Mesendoderm (in vitro differentiated cells): Measurements from ENCODE around the gene PTPN21.

Experiments used
- DNase-seq: peaks from one replicate; pipeline ENCODE4 v3.0.0; 2013
- H2AK5ac ChIP-seq: 2 replicates; pipeline ENCODE4 v1.6.1; 2013; ENCODE audit warnings: low read length, inconsistent platforms
- H2BK120ac ChIP-seq: 2 replicates; pipeline ENCODE4 v1.6.1; 2013; ENCODE audit warnings: low read depth, mild to moderate bottlenecking, low read length, moderate library complexity, mixed read lengths
- H2BK15ac ChIP-seq: replicated peaks from 2 replicates; pipeline ENCODE4 v1.6.1; 2013; ENCODE audit warnings: low read depth, mild to moderate bottlenecking, moderate library complexity
- H2BK5ac ChIP-seq: 2 replicates; pipeline ENCODE4 v1.6.1; 2013; ENCODE audit warnings: low read length, inconsistent platforms
- H3K18ac ChIP-seq: 2 replicates; pipeline ENCODE4 v1.6.1; 2013; ENCODE audit warnings: mild to moderate bottlenecking, low read length, mixed read lengths
- H3K23ac ChIP-seq: one replicate; pipeline ENCODE4 v1.6.1; 2013; ENCODE audit warnings: low read length
- H3K27ac ChIP-seq: 2 replicates; pipeline ENCODE4 v1.5.1; 2013; ENCODE audit warnings: low read depth, mild to moderate bottlenecking, inconsistent platforms, low read length, moderate library complexity
- H3K27me3 ChIP-seq: 2 replicates; pipeline ENCODE4 v1.6.1; 2013; ENCODE audit warnings: low read length, control low read depth, mild to moderate bottlenecking, inconsistent platforms; ENCODE audit not compliant: insufficient read depth, poor library complexity
- H3K36me3 ChIP-seq: 2 replicates; pipeline ENCODE4 v1.6.1; 2013; ENCODE audit warnings: low read length, inconsistent platforms; ENCODE audit not compliant: control insufficient read depth, insufficient read depth
- H3K4ac ChIP-seq: one replicate; pipeline ENCODE4 v1.6.1; 2013; ENCODE audit warnings: low read depth, mild to moderate bottlenecking, low read length, moderate library complexity
- H3K4me1 ChIP-seq: 2 replicates; pipeline ENCODE4 v1.6.1; 2013; ENCODE audit warnings: low read depth, low read length, inconsistent platforms; ENCODE audit not compliant: control insufficient read depth
- H3K4me2 ChIP-seq: 2 replicates; pipeline ENCODE4 v1.6.1; 2013; ENCODE audit warnings: low read length
- H3K4me3 ChIP-seq: 2 replicates; pipeline ENCODE4 v1.5.1; 2013; ENCODE audit warnings: mild to moderate bottlenecking, low read length
- H3K56ac ChIP-seq: one replicate; pipeline ENCODE4 v1.6.1; 2013; ENCODE audit warnings: low read length
- H3K79me1 ChIP-seq: 2 replicates; pipeline ENCODE4 v1.6.1; 2013; ENCODE audit warnings: low read length, inconsistent platforms
- H3K79me2 ChIP-seq: 2 replicates; pipeline ENCODE4 v1.6.1; 2013; ENCODE audit warnings: mild to moderate bottlenecking, low read length; ENCODE audit not compliant: control insufficient read depth, insufficient read depth
- H3K9ac ChIP-seq: 2 replicates; pipeline ENCODE4 v1.6.1; 2013; ENCODE audit warnings: low read length, inconsistent platforms
- H4K5ac ChIP-seq: one replicate; pipeline ENCODE4 v1.6.1; 2013; ENCODE audit warnings: low read length
- H4K8ac ChIP-seq: one replicate; pipeline ENCODE4 v1.6.1; 2013; ENCODE audit warnings: low read depth, mild to moderate bottlenecking, control low read depth, low read length, moderate library complexity
- WGBS: extraction: QIAGEN DNeasy Blood & Tissue Kit; methylation state at CpG from one replicate; pipeline ENCODE4 v1.1.7; 2013; ENCODE audit warnings: low lambda C conversion rate, missing lambda C conversion rate; ENCODE audit not compliant: insufficient coverage; ENCODE audit errors: extremely low coverage; 5-methylcytosine and 5-hydroxymethylcytosine counted together

Gene PTPN21

GRCh38 chr14:88476825-88477224 is 78.0 kb downstream of the PTPN21 start:
- Histone ChIP-seq H3K27me3 (no peaks in the 10 kb centered on the region), H4K5ac (no peak overlapping the region), H3K4ac (no peak overlapping the region), H3K79me1 (peaks cover 2% of the 10 kb centered on the region), H3K23ac (no peak overlapping the region), H3K27ac (no peak overlapping the region), H3K4me3 (no peak overlapping the region), H4K8ac (no peak overlapping the region), H3K36me3 (no peaks in the 10 kb centered on the region), H3K4me2 (no peak overlapping the region), H2BK5ac (no peak overlapping the region), H3K18ac (no peak overlapping the region), H3K9ac (no peak overlapping the region), H3K56ac (no peak overlapping the region), H2BK120ac (no peak overlapping the region), H2BK15ac (no peak overlapping the region), H3K79me2 (no peaks in the 10 kb centered on the region), H3K4me1 (no peaks in the 10 kb centered on the region), H2AK5ac (no peak overlapping the region)
- DNase-seq, result no peak
- WGBS, result no CpG with 5 or more reads among the region's 2 CpGs

- Histone ChIP-seq H3K56ac (no peak overlapping the region), H3K23ac (no peak overlapping the region), H3K4me2 (no peak overlapping the region), H3K4me1 (no peaks in the 10 kb centered on the region), H3K27me3 (no peaks in the 10 kb centered on the region), H3K4me3 (no peak overlapping the region), H4K8ac (no peak overlapping the region), H3K4ac (no peak overlapping the region), H3K36me3 (no peaks in the 10 kb centered on the region), H3K27ac (no peak overlapping the region), H2AK5ac (no peak overlapping the region), H3K79me2 (no peaks in the 10 kb centered on the region), H3K9ac (no peak overlapping the region), H2BK15ac (no peak overlapping the region), H4K5ac (no peak overlapping the region), H2BK5ac (no peak overlapping the region), H2BK120ac (no peak overlapping the region), H3K79me1 (peaks cover 2% of the 10 kb centered on the region), H3K18ac (no peak overlapping the region)
- DNase-seq, result no peak
- no CpG with 5 or more reads among the region's 7 CpGs for WGBS
These were observed 78.5 kb downstream of the PTPN21 start for GRCh38 chr14:88476214-88476774.

- H3K79me1 ChIP-seq, result peaks cover 2% of the 10 kb centered on the region
- H3K56ac ChIP-seq, result no peak overlapping the region
- no peak overlapping the region for H3K4me3 ChIP-seq
- H3K27me3 ChIP-seq, result no peaks in the 10 kb centered on the region
- H3K4me1 ChIP-seq, result no peaks in the 10 kb centered on the region
- H2BK120ac ChIP-seq, result no peak overlapping the region
- no peak overlapping the region for H3K23ac ChIP-seq
- no peak overlapping the region for H2AK5ac ChIP-seq
- no peak overlapping the region for H3K9ac ChIP-seq
- DNase-seq, result peak; percentile 26
- no peak overlapping the region for H2BK5ac ChIP-seq
- H4K5ac ChIP-seq, result no peak overlapping the region
- H3K27ac ChIP-seq, result no peak overlapping the region
- no peak overlapping the region for H4K8ac ChIP-seq
- no CpG with 5 or more reads among the region's 1 CpG for WGBS
- no peaks in the 10 kb centered on the region for H3K79me2 ChIP-seq
- no peak overlapping the region for H2BK15ac ChIP-seq
- H3K4ac ChIP-seq, result no peak overlapping the region
- H3K18ac ChIP-seq, result no peak overlapping the region
- no peak overlapping the region for H3K4me2 ChIP-seq
- H3K36me3 ChIP-seq, result no peaks in the 10 kb centered on the region
These were observed 81.0 kb downstream of the PTPN21 start for GRCh38 chr14:88473791-88474190.

GRCh38 chr14:88470542-88471440 is 84.0 kb downstream of the PTPN21 start:
- Histone ChIP-seq H3K9ac (no peak overlapping the region), H3K4ac (no peak overlapping the region), H3K4me3 (no peak overlapping the region), H4K8ac (no peak overlapping the region), H3K79me2 (no peaks in the 10 kb centered on the region), H3K79me1 (no peaks in the 10 kb centered on the region), H3K27ac (no peak overlapping the region), H3K27me3 (no peaks in the 10 kb centered on the region), H3K4me1 (no peaks in the 10 kb centered on the region), H2BK15ac (no peak overlapping the region), H3K4me2 (no peak overlapping the region), H2BK5ac (no peak overlapping the region), H4K5ac (no peak overlapping the region), H3K18ac (no peak overlapping the region), H2AK5ac (no peak overlapping the region), H3K23ac (no peak overlapping the region), H3K36me3 (peaks cover 2% of the 10 kb centered on the region), H2BK120ac (no peak overlapping the region), H3K56ac (no peak overlapping the region)
- no CpG with 5 or more reads among the region's 7 CpGs for WGBS
- DNase-seq, result no peak

GRCh38 chr14:88468406-88468805 is 86.4 kb downstream of the PTPN21 start:
- Histone ChIP-seq H3K4me3 (no peak overlapping the region), H3K4me2 (no peak overlapping the region), H2BK120ac (no peak overlapping the region), H3K4ac (no peak overlapping the region), H3K18ac (no peak overlapping the region), H3K23ac (no peak overlapping the region), H3K4me1 (no peaks in the 10 kb centered on the region), H2BK15ac (no peak overlapping the region), H4K5ac (no peak overlapping the region), H2AK5ac (no peak overlapping the region), H3K27ac (no peak overlapping the region), H2BK5ac (no peak overlapping the region), H3K9ac (no peak overlapping the region), H3K79me2 (no peaks in the 10 kb centered on the region), H4K8ac (no peak overlapping the region), H3K56ac (no peak overlapping the region), H3K36me3 (peaks cover 2% of the 10 kb centered on the region), H3K27me3 (no peaks in the 10 kb centered on the region), H3K79me1 (no peaks in the 10 kb centered on the region)
- DNase-seq, result no peak
- no CpG with 5 or more reads among the region's 1 CpG for whole genome bisulfite sequencing
